Colonic mucosa (tissue), 4 donors: Measurements from ENCODE around the gene HDAC4. TPM values are rescaled to one million over a fixed set of nuclear protein-coding genes. Genes with fewer than 3 reads are reported as not detected.

Source experiments
- DNase-seq: peaks from one replicate; pipeline ENCODE4 v3.0.0-alpha.2; 2020
- H3K27ac ChIP-seq: fragments of 200-600 bp; one replicate; pipeline ENCODE4 v1.8.0; 2021
- H3K27me3 ChIP-seq: fragments of 200-600 bp; one replicate; pipeline ENCODE4 v1.8.0; 2021
- H3K36me3 ChIP-seq: fragments of 200-600 bp; one replicate; pipeline ENCODE4 v1.8.0; 2021
- H3K4me1 ChIP-seq: fragments of 200-600 bp; one replicate; pipeline ENCODE4 v1.8.0; 2021; ENCODE audit warnings: mild to moderate bottlenecking
- H3K4me3 ChIP-seq: fragments of 200-600 bp; one replicate; pipeline ENCODE4 v1.8.0; 2021
- H3K9ac ChIP-seq, 2 donors: one replicate each; pipeline ENCODE4 v1.7.0; 2013; ENCODE audit warnings: control low read depth in 2 of 2, low read depth in 2 of 2, low read length in 2 of 2
- H3K9me3 ChIP-seq: fragments of 200-600 bp; one replicate; pipeline ENCODE4 v1.8.0; 2021
- intact Hi-C: fragments of 100-400 bp; cut with DNase I; formaldehyde crosslinking; loops from one replicate; pipeline ENCODE4 v1.14.1; 2022
- total RNA-seq, 2 donors: library from RNA; stranded (reverse); fragmentation: NEBNext Ultra II Directional in 1 of 2; extraction: Animal tissue kit (Norgen Biotek cat#: 25700) in 1 of 2; gene quantifications; one replicate each; pipeline ENCODE4 v1.2.1, GENCODE V29; 2021
- TF ChIP-seq, protein P1 (sequence below): fragments of 200-600 bp; IDR thresholded peaks from one replicate; pipeline ENCODE4 v1.8.0; 2022; ENCODE audit warnings: antibody characterized with exemption, mild to moderate bottlenecking
- donor health status: healthy.
- donor health status: DM: no; HTN: no; CAD: no.
- donor health status: DM: no; HTN: no; CAD: no.

Gene HDAC4
- total RNA-seq, 2 donors from 2014 or later = 35.3 to 46.8 TPM

- TF ChIP-seq, protein P1, sequence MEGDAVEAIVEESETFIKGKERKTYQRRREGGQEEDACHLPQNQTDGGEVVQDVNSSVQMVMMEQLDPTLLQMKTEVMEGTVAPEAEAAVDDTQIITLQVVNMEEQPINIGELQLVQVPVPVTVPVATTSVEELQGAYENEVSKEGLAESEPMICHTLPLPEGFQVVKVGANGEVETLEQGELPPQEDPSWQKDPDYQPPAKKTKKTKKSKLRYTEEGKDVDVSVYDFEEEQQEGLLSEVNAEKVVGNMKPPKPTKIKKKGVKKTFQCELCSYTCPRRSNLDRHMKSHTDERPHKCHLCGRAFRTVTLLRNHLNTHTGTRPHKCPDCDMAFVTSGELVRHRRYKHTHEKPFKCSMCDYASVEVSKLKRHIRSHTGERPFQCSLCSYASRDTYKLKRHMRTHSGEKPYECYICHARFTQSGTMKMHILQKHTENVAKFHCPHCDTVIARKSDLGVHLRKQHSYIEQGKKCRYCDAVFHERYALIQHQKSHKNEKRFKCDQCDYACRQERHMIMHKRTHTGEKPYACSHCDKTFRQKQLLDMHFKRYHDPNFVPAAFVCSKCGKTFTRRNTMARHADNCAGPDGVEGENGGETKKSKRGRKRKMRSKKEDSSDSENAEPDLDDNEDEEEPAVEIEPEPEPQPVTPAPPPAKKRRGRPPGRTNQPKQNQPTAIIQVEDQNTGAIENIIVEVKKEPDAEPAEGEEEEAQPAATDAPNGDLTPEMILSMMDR = no peak
- Histone ChIP-seq H3K4me3 (no peak overlapping the region), H3K9me3 (no peaks in the 10 kb centered on the region), H3K9ac (no peak overlapping the region), H3K4me1 (no peaks in the 10 kb centered on the region), H3K36me3 (no peaks in the 10 kb centered on the region), H3K27me3 (no peaks in the 10 kb centered on the region), H3K27ac (no peak overlapping the region)
- intact Hi-C loops = no loop called here
- no peak for DNase-seq
Observed at GRCh38 chr2:239186516-239187357, 214.1 kb downstream of the HDAC4 start.

GRCh38 chr2:239184968-239185903 lies 215.6 kb downstream of the HDAC4 start:
- DNase-seq = no peak
- no peak overlapping the region for H3K9ac ChIP-seq

DNA sequence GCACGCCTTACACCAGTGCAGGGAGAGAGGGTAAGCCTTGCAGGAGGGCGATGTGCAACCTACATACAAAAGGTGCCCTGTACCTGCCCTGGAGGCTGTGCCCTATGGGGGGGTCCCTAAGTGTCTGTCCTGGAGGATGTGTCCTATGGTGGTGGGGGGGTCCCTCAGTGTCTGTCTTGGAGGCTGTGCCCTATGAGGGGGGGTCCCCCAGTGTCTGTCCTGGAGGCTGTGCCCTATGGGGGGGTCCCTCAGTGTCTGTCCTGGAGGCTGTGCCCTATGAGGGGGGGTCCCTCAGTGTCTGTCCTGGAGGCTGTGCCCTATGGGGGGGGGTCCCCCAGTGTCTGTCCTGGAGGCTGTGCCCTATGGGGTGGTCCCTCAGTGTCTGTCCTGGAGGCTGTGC lies 216.6 kb downstream of the HDAC4 start:
- Histone ChIP-seq H3K9me3 (no peaks in the 10 kb centered on the region), H3K36me3 (no peaks in the 10 kb centered on the region), H3K4me1 (no peaks in the 10 kb centered on the region), H3K27me3 (no peaks in the 10 kb centered on the region), H3K9ac (no peak overlapping the region), H3K27ac (no peak overlapping the region), H3K4me3 (no peak overlapping the region)
- intact Hi-C loops = no loop called here
- no peak for DNase-seq
- TF ChIP-seq, protein P1 = no peak

More at GRCh38 chr2:239184968-239185903, 215.6 kb downstream of the HDAC4 start:
- Histone ChIP-seq H3K27me3 (no peaks in the 10 kb centered on the region), H3K27ac (no peak overlapping the region), H3K36me3 (no peaks in the 10 kb centered on the region), H3K4me3 (no peak overlapping the region), H3K9me3 (no peaks in the 10 kb centered on the region), H3K4me1 (no peaks in the 10 kb centered on the region)
- TF ChIP-seq, protein P1 = no peak
- intact Hi-C loops = no loop called here

GRCh38 chr2:239182981-239183791 lies 217.6 kb downstream of the HDAC4 start:
- Histone ChIP-seq H3K27me3 (no peaks in the 10 kb centered on the region), H3K9ac (no peak overlapping the region), H3K4me3 (no peak overlapping the region), H3K36me3 (no peaks in the 10 kb centered on the region), H3K27ac (no peak overlapping the region), H3K4me1 (no peaks in the 10 kb centered on the region), H3K9me3 (no peaks in the 10 kb centered on the region)
- DNase-seq = no peak
- intact Hi-C loops = no loop called here
- TF ChIP-seq, protein P1 = no peak
